K562 (cell line): Measurements from ENCODE around the gene POLD2. TPM values are rescaled to one million over a fixed set of nuclear protein-coding genes. Genes with fewer than 3 reads are reported as not detected.
A peak's percentile ranks its signal among the peaks of the same experiment; 100 is the strongest.

ENCODE experiments used
- AFF1 ChIP-seq, 2 experiments: fragments of 450-650 bp; IDR thresholded peaks; 2 replicates each; pipeline ENCODE4 v1.6.1; 2018; ENCODE audit warnings: mild to moderate bottlenecking in 2 of 2, low read depth in 1 of 2; ENCODE audit not compliant: partially characterized antibody in 2 of 2
- CTCF ChIP-seq, 3 experiments: IDR thresholded peaks in 2 of 3; conservative IDR thresholded peaks in 1 of 3; 2 replicates each; pipeline ENCODE4 v1.5.1; 2011 to 2012; ENCODE audit warnings: low read length in 3 of 3, mild to moderate bottlenecking in 3 of 3, control low read depth in 2 of 3, improper control_type of control experiment in 1 of 3, inconsistent platforms in 1 of 3, low read depth in 1 of 3, mixed read lengths in 1 of 3, moderate library complexity in 1 of 3; ENCODE audit not compliant: insufficient read depth in 2 of 3
- DPF2 ChIP-seq: fragments of 450-650 bp; IDR thresholded peaks from 2 replicates; pipeline ENCODE4 v1.6.1; 2016
- ETV5 ChIP-seq: sonication (generic); formaldehyde crosslinking; IDR thresholded peaks from 2 replicates; pipeline ENCODE4 v1.4.0; 2020; ENCODE audit warnings: low read depth, mild to moderate bottlenecking, missing genetic modification reagents
- GABPA ChIP-seq: fragments of 200-800 bp; sonication (Bioruptor generic); conservative IDR thresholded peaks from 2 replicates; pipeline ENCODE4 v1.6.1; 2016; ENCODE audit warnings: low read depth, missing genetic modification characterization, missing compliant biosample characterization
- KDM4B ChIP-seq, 2 experiments: fragments of 450-650 bp in 1 of 2; sonication (generic) in 1 of 2; IDR thresholded peaks; 2 replicates each; pipeline ENCODE4 v1.6.1; 2016 to 2017; ENCODE audit warnings: borderline replicate concordance in 2 of 2, antibody characterized with exemption in 1 of 2, low read depth in 1 of 2, mild to moderate bottlenecking in 1 of 2
- LCOR ChIP-seq: sonication (generic); formaldehyde crosslinking; IDR thresholded peaks from 2 replicates; pipeline ENCODE4 v1.8.0; 2022; ENCODE audit warnings: mild to moderate bottlenecking, missing genetic modification reagents
- PCBP1 ChIP-seq: fragments of 200-400 bp; formaldehyde crosslinking; IDR thresholded peaks from 2 replicates; pipeline ENCODE4 v1.6.1; 2018; ENCODE audit warnings: mild to moderate bottlenecking, low read depth, low read length; ENCODE audit not compliant: poor library complexity, severe bottlenecking
- PHB ChIP-seq: fragments of 250-450 bp; sonication (Bioruptor Pico); IDR thresholded peaks from 2 replicates; pipeline ENCODE4 v1.5.0; 2021
- PPARD ChIP-seq: fragments of 250-450 bp; sonication (Bioruptor Pico); IDR thresholded peaks from 2 replicates; pipeline ENCODE4 v1.8.0; 2022; ENCODE audit warnings: inconsistent platforms, mild to moderate bottlenecking, moderate library complexity
- YY1 ChIP-seq, 3 experiments: IDR thresholded peaks; 2 replicates each; pipeline ENCODE4 v1.6.1; 2011; ENCODE audit warnings: low read length in 2 of 3, mild to moderate bottlenecking in 2 of 3, moderate library complexity in 2 of 3, borderline replicate concordance in 1 of 3, control low read depth in 1 of 3, low read depth in 1 of 3; ENCODE audit not compliant: insufficient read depth in 3 of 3, insufficient replicate concordance in 2 of 3, control insufficient read depth in 1 of 3, insufficient read length in 1 of 3; ENCODE audit errors: extremely low read depth in 1 of 3
- ZFP30 ChIP-seq: fragments of 250-450 bp; sonication (Bioruptor Pico); IDR thresholded peaks from 2 replicates; pipeline ENCODE4 v1.8.0; 2022; ENCODE audit warnings: moderate library complexity, mild to moderate bottlenecking, inconsistent platforms, borderline replicate concordance
- ZKSCAN1 ChIP-seq: fragments of 150-350 bp; IDR thresholded peaks from 2 replicates; pipeline ENCODE4 v1.6.1; 2016; ENCODE audit warnings: low read depth, low read length
- ZNF609 ChIP-seq: sonication (generic); formaldehyde crosslinking; IDR thresholded peaks from 2 replicates; pipeline ENCODE4 v1.8.1; 2023; ENCODE audit warnings: missing genetic modification reagents, mild to moderate bottlenecking, borderline replicate concordance
- polyA plus RNA-seq, 8 experiments: library from polyadenylated mRNA; depleted of rRNA in 4 of 8; stranded (reverse) in 5 of 8; unstranded in 3 of 8; fragments of >200 nt; fragmentation: Nextera tagmentation in 2 of 8; fragmentation: Illumina TruSeq in 1 of 8; extraction: Ambion mirVana in 2 of 8; extraction: Trizol in 1 of 8; gene quantifications; 2 replicates each; pipeline versions ENCODE4 v1.2.1 to v1.2.3, GENCODE V29; 2011 to 2014; ENCODE audit warnings: inconsistent platforms in 1 of 8, missing spikeins in 1 of 8
- total RNA-seq, 7 experiments: library from RNA; depleted of rRNA in 6 of 7; stranded (reverse); fragments of >200 nt in 6 of 7; fragmentation: Illumina TruSeq in 2 of 7; extraction: Trizol in 2 of 7; gene quantifications; 2 replicates each; pipeline versions ENCODE4 v1.2.1 to v1.2.3, GENCODE V29; 2011 to 2021; ENCODE audit warnings: low replicate concordance in 1 of 7

POLD2 gene
- total and polyA plus RNA-seq, 9 of the 15 experiments (the other 6 are each of a cell fraction or from before 2014, with no cell fraction given): 29.7 to 259 (median 225) TPM

- TF ChIP-seq AFF1 (IDR thresholded peaks at IDR 0.05; ENCODE audit: low read depth in 1 of 2, partially characterized antibody in 2 of 2) (no peak), PHB (CRISPR knock-in tag) (no peak), ZFP30 (CRISPR knock-in tag) (no peak), KDM4B (IDR thresholded peaks at IDR 0.05; ENCODE audit: borderline replicate concordance in 2 of 2, low read depth in 1 of 2) (0 out of 4 replicates have a peak, but pooled peaks of 1 of the 2 experiments have one; percentile 40), ZNF609 (no peak), GABPA (no peak), LCOR (CRISPR knock-in tag) (no peak), CTCF (IDR thresholded peaks at IDR 0.05 in 2 of 3, conservative IDR thresholded peaks at IDR 0.05 in 1 of 3; ENCODE audit: insufficient read depth in 2 of 3, low read depth in 1 of 3, low read length in 3 of 3) (peak; percentile 24 to 34 (median 29); a peak in 3 of 6 replicates), ZKSCAN1 (no peak), DPF2 (peak; percentile 90), ETV5 (CRISPR knock-in tag) (no peak), YY1 (IDR thresholded peaks at IDR 0.05; ENCODE audit: borderline replicate concordance in 1 of 3, control insufficient read depth in 1 of 3, extremely low read depth in 1 of 3, insufficient read depth in 3 of 3, insufficient read length in 1 of 3, insufficient replicate concordance in 2 of 3, low read depth in 1 of 3, low read length in 2 of 3) (peak in 2 of 3 experiments; percentile 9 to 47), PCBP1 (no peak), PPARD (CRISPR knock-in tag) (no peak)
These were observed 24.0 kb upstream of the POLD2 start (continued) for GRCh38 chr7:44147026-44147991.
